ENCODE data around the gene ZMYND11. TPM values are rescaled to one million over a fixed set of nuclear protein-coding genes. Genes with fewer than 3 reads are reported as not detected.

The ZMYND11 gene
- total and polyA plus RNA-seq, 2 of the 8 experiments (the other 6 are each of a cell fraction or from before 2014, with no cell fraction given): 7.5 to 26.6 TPM

GRCh38 chr10:271201-271600 lies 135.9 kb downstream of the ZMYND11 start:
- H2BK20ac ChIP-seq (ENCODE audit: low read length): no peak overlapping the region
- no peak overlapping the region for H2BK120ac ChIP-seq (replicated peaks; ENCODE audit: low read depth, low read length)
- TF ChIP-seq PHF8 (conservative IDR thresholded peaks at IDR 0.05; ENCODE audit: low read depth, low read length): no peak
- TF ChIP-seq SP4 (IDR thresholded peaks at IDR 0.05; ENCODE audit: low read length): no peak
- TF ChIP-seq TAF1 (IDR thresholded peaks at IDR 0.05; ENCODE audit: low read depth, low read length): no peak
- no peak for TF ChIP-seq CBX5 (IDR thresholded peaks at IDR 0.05; ENCODE audit: low read depth, low read length)
- no peak for TF ChIP-seq BCL11A (IDR thresholded peaks at IDR 0.05; ENCODE audit: low read depth in 2 of 2, low read length in 2 of 2)
- no peak for TF ChIP-seq YY1 (IDR thresholded peaks at IDR 0.05; ENCODE audit: low read depth, low read length)
- no peak overlapping the region for H3K23ac ChIP-seq (ENCODE audit: insufficient read length)
- no peaks in the 10 kb centered on the region for H3K23me2 ChIP-seq (ENCODE audit: low read depth, low read length)
- H3K4me1 ChIP-seq (replicated peaks in 1 of 4; ENCODE audit: control insufficient read depth in 3 of 4, insufficient read depth in 4 of 4, low read length in 3 of 4): peaks cover 0 to 5% (median 3%) of the 10 kb centered on the region in 4 experiments; a peak in 3 of 7 replicates
- ChIA-PET POLR2A (ENCODE audit: partially characterized antibody) (no interaction called here), CTCF (ENCODE audit: partially characterized antibody) (interaction anchor here (0.8 to 3.0 kb wide), 7 partner anchors 9 to 518 kb away, joined by 3 to 10 read pairs (median 4); no protein-coding TSS in a partner anchor)
- no peak overlapping the region for H2BK12ac ChIP-seq (ENCODE audit: low read depth, low read length)
- H3K14ac ChIP-seq (ENCODE audit: insufficient read length): no peak overlapping the region
- no peak overlapping the region for H4K5ac ChIP-seq (ENCODE audit: insufficient read length, low read depth, low read length)
- 90% methylated on average over 3 of the region's 3 CpGs; no CpG with 5 or more reads in 1 of the 2 experiments for WGBS, 2 experiments (ENCODE audit: extremely low coverage in 1 of 2, insufficient coverage in 1 of 2, insufficient read length in 1 of 2, insufficient replicate concordance in 2 of 2, low coverage in 1 of 2, low lambda C conversion rate in 2 of 2, missing lambda C conversion rate in 1 of 2)
- H4K20me1 ChIP-seq (replicated peaks in 1 of 2; ENCODE audit: control insufficient read depth in 1 of 2, insufficient read depth in 2 of 2, low read length in 2 of 2): no peaks in the 10 kb centered on the region
- H2BK5ac ChIP-seq (ENCODE audit: low read depth, low read length): no peak overlapping the region
- no peak for DNase-seq (ENCODE audit: low read depth in 1 of 2, low spot score in 2 of 2)
- no peak overlapping the region for H3K4ac ChIP-seq (replicated peaks; ENCODE audit: insufficient read length, low read depth, low read length)
- H4K8ac ChIP-seq (ENCODE audit: extremely low read depth, insufficient read depth, low read length): no peak overlapping the region
- H2AFZ ChIP-seq (ENCODE audit: low read length): no peak overlapping the region
- no peaks in the 10 kb centered on the region for H3K79me2 ChIP-seq (ENCODE audit: control insufficient read depth in 1 of 2, insufficient read depth in 2 of 2, low read length in 2 of 2)
- H3K9me3 ChIP-seq (ENCODE audit: insufficient read depth in 2 of 2, low read depth in 1 of 2, low read length in 1 of 2): no peaks in the 10 kb centered on the region
- H3K36me3 ChIP-seq (ENCODE audit: control insufficient read depth in 2 of 4, insufficient read depth in 4 of 4, low read length in 3 of 4): no peaks in the 10 kb centered on the region
- H3K4me3 ChIP-seq (ENCODE audit: extremely low read depth in 1 of 4, insufficient read depth in 2 of 4, low read depth in 3 of 4, low read length in 4 of 4): no peak overlapping the region
- H2AK5ac ChIP-seq (ENCODE audit: low read depth, low read length): no peak overlapping the region
- FAIRE-seq: no peak
- no peak overlapping the region for H3K4me2 ChIP-seq (ENCODE audit: insufficient read depth in 1 of 2, low read depth in 2 of 2, low read length in 2 of 2)
- H3K9ac ChIP-seq (replicated peaks in 1 of 4; ENCODE audit: extremely low read depth in 1 of 4, low read depth in 3 of 4, low read length in 3 of 4): no peak overlapping the region
- H3K27me3 ChIP-seq (replicated peaks in 1 of 4; ENCODE audit: control insufficient read depth in 3 of 4, extremely low read depth in 1 of 4, insufficient read depth in 3 of 4, low read length in 3 of 4): no peaks in the 10 kb centered on the region; a peak in 1 of 7 replicates
- H3K56ac ChIP-seq (replicated peaks; ENCODE audit: insufficient read length, low read depth, low read length): no peak overlapping the region
- H4K91ac ChIP-seq (replicated peaks; ENCODE audit: insufficient read length, low read length): no peak overlapping the region
- no peaks in the 10 kb centered on the region for H3K79me1 ChIP-seq (ENCODE audit: low read depth, low read length)
- H3K27ac ChIP-seq (ENCODE audit: low read depth, low read length): no peak overlapping the region
- no peak overlapping the region for H3K18ac ChIP-seq (ENCODE audit: extremely low read depth, low read length)
- no peak overlapping the region for H2BK15ac ChIP-seq (ENCODE audit: low read length)
